Stimulated activated CD8-positive, alpha-beta memory T cell treated with anti-CD3 and anti-CD28 coated beads, Interleukin-12 subunit alpha, Interleukin-12 subunit beta, amount 100 ng/mL, for 4 hours (primary cell): ENCODE results near the gene COBL.
"Not testable (repeated sequence)": the region's sequence is repeated elsewhere in the genome, so short reads cannot be mapped to it uniquely, and the experiment has no call there.

Source experiments
- DNase-seq: peaks from one replicate; pipeline ENCODE4 v3.0.0-alpha.2; 2020; ENCODE audit warnings: low read depth

The COBL gene

DNA sequence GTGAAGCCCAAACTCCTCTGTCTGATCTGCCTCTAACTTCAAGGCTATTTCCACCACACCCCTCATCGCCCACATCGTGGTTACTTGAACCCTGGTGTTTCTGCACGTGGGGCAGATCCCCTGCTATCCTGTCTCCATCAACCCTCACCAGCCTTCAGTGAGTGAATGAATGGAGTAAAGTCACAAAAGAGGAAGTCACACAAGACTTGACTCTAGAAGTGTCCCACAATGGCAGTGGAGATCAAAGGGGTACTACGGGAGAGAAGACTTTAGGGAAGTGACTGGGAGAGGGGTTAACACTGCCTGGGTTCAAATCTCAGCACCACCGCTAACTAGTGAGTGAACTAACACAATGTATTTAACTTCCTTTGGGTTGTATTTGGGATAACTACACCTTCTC lies 85.9 kb downstream of the COBL start:
- no peak for DNase-seq

DNA sequence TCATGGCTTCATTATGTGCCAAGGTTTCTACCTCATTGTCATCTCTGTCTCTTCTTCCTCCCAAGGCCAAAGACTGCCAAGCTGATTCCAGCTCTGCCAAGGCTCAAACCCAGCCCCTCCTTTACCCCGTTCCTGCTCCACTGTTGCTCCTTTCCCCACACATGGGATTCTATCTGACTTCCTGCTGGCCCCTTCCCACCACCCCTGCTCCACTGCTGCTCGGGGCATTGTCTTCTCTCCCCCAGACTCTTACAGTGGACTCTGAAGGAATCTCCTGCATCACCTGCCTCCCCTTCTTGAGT lies 86.3 kb downstream of the COBL start:
- DNase-seq, result no peak

DNA sequence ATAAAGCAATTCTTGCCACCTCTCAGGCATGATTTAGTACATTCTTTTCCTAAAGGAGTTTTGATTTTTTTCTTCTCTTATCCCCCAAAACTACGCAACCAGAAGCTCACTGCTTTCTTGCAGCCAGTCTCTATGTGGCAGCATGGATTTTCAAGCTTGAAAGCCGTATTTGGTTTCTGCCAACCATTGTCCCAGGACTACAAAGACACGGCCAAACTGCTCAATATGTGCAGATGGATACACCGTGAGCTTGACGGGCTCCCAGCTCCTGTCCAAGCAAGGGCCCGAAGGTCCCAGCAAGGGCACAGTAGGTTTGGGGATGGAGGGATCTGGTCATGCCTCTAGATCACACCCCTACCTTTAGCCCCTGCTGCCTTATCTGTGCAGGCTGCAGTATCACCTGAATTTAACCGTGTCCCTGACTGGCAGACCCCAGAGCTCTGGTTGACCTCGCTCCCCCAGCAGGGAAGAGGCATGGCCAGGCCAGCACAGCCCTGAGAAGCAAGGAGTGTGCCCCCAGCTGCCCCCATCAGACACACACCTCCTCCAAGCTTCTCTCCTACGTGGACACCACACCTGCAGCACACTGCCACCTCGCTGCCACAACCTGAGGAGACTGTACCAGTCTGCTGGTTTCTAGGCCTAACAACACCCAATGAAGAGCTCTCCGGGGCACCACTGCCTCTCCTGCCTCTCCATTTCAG lies 86.8 kb downstream of the COBL start:
- no peak for DNase-seq

DNA sequence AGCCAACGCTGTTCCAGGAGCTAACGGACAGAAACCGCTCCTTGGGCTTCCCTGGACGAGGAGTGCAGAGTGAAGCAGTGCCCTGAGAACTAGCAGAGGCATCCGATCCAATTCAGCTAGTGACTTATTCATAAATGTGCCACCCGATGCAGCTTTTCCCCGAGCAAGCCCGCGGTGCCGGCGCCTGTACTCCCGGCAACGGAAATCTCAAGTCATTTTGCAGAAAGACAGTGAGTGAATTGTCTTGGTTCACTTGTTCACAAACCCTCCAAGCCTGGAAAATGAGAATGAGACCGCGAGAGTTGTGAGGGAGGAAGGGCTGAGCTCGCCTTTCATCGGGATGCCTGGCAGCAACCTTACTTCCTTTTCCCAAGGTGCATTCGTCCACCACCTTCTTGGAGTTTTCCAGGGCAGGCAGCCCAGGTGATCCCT lies 87.5 kb downstream of the COBL start:
- DNase-seq, result no peak

DNA sequence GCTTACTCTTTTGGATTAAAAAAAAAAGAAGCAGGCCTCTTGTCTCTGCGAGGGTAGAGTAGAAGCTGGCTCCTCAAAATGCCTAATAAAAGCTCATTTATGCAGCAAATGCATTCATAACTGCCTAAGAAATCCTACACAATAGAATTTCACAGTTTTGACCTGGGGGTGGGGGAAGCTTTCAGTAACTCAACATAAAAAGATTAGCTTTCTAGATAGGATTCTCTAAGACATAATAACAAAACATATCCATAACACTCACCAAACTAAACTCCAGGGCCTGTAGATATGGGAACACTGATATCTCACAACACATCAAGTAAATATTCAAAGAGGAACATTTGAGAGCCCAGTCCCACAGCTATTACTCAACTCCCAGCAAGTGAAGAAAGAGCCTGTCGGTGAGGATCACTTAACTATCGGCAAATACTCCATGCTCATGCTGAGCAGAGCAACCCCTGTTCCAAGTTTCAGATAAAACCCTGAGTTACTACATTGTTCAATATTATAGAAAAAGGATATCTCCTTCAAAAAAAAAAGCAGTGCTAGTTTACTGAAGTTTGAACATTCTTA lies 88.1 kb downstream of the COBL start:
- no peak for DNase-seq

DNA sequence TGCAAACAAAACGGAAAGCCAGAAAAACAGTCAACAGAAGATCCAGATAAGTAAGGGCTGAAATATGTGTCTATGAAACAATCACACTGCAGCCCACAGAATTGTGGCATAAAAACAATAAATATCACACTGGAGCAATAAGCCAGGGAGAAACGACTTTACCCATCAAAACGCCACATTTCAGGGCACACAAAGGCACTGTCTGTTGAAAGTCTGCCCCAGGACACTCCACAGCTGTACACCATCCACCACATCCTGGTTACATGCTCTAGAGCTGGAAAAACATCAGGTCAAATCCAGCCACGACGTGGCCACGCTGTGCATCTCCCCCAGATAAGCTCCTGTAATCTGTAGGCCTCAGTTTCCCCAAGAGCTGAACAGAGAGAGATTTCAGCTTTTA lies 88.7 kb downstream of the COBL start:
- DNase-seq, result no peak

DNA sequence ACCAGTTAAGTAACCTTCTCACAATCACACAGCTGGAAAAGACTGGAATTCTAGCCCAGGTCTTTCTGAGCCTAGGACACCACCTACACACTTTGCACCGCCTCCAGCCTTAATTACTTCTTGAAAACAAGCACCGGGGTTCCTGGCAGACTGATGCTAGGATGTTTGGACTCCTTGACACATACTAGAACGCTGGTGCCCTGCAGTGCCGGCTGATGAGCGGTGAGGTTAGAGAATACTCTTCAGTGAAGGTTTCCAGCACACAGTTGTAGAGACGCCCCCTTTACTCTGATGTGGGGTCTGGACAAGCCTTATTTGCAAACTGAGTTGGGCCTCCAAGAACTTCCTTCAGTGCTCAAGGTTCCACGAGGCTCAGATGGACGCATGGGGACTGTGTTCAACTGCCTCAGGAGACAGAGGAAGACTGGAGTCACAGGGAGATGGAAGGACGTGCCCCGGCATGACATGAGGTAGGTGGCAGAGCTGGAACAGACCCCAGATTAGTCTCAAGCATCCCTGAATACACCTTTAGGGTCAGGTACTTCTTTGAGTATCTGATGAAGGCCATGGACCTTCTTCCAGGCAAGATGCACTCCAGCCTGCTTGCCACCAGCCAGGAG lies 89.6 kb downstream of the COBL start:
- no peak for DNase-seq

DNA sequence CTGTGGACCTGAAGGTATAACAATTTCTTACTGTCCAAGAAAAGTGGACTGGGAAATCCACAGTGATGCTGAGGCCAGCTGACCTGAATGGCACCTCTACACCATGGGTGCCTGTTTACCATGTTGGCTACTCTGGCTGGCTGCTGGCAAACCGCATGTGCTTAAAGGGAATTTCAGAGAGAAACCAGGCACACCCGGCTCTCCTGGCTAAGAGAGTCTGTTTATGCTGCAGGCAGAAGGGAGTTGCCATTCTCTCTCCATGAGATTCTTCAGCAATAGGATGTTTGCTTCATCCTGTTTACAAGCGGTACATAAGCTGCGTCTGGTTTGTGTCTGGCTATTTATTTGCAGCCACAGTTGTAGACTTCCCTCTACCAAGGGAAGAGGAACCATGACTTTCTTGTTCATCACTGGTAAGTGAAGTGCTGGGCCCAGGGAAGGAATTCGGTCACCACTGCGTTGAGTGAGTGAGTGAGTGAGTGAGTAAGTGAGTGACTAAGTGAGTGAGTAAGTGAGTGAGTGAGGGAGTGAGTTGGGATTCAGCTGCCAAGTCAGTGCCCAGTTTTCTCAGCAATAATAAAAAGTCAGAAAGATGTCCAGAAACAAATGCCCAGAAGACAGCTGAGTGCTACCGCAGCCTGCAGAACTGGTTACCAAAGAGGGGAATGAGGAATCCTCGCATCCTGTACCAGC lies 90.4 kb downstream of the COBL start:
- no peak for DNase-seq

DNA sequence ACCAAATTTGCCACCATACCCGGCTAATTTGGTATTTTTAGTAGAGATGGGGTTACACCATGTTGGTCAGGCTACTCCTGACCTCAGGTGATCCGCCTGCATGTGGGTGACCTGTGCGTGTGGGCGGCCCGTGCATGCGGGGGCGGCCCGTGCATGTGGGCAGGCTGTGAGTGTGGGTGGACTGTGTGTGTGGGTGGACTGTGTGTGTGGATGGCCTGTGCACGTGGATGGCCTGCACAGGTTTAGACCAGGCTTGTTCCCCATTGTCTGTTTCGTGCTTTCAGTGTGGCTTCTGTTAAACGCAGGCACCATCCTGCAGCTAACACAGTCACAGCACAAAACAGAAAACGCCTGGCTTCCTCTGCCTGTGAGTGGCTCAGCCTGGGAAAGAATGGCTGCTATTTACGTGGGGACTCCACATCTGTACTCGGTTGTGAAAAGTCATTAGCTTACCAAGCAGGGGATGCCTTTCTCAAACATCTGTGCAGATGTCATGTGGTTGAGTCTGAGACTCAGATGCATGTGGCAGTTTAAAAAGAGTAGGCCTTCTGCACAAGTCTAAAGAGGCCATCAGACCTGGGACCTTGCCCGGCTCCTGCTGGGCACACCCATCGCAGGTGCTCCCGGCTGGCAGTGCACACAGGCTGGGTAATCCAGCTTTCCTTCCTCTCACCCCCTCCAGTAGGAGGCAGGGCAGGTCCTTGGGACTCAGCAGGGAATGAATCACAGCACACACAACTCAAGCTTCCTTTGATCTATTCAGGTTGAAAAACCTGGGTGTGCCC lies 91.6 kb downstream of the COBL start:
- DNase-seq, result no peak

DNA sequence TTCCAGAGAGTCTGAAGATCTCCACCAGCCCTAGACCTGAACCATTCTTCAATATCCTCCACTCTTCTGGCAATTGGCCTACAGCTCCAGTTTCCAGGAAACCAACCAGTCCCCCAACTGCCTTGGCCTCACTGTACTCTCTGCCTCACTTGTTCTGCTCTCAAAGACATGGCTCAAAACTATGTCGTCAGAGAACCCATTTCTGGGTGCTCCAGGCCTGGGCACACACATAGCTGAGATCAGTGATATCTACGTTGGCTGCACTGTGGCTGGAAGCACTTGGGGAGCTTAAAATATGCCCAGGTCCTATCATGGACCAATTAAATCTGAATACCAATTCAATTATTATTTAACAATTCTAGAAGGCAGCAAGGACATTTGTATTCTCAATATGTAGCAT lies 93.1 kb downstream of the COBL start:
- no peak for DNase-seq

DNA sequence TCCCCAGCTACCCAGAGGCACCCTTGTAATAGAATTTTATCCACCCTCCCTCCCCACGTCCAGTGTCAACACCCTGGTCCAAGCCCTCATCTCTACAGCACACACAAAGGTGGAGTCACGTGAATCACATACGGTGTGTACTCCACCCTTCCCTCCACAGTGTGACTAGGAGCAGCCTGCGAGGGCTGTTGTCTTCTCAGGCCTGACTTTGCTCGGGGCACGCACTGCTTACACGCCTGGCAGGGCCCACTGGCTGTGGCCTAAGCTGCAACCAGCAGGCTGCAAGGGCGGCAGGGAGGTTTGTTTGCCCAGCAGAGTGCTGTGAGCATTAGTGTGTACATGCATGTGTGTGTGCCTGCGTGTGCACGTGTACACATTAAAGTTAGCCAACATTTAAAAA lies 93.7 kb downstream of the COBL start:
- DNase-seq, result no peak

DNA sequence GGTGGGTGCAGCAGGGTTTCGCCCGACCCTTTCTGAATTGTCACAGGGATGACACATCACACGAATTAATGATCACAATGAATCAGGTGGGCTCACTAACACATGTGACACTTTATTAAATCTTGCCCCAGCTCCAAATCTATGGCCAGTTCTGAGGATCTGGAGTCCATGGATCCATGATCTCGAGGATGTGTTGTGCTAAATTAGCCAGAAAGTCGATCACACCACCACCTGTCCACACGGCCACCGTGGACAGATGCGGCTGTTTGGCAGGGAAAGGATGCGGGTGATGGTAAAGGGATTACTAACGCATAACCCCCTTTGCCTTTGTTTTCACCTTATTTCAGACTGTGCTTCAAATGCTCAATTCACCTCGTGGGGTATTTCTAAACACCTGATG lies 96.4 kb downstream of the COBL start:
- no peak for DNase-seq

DNA sequence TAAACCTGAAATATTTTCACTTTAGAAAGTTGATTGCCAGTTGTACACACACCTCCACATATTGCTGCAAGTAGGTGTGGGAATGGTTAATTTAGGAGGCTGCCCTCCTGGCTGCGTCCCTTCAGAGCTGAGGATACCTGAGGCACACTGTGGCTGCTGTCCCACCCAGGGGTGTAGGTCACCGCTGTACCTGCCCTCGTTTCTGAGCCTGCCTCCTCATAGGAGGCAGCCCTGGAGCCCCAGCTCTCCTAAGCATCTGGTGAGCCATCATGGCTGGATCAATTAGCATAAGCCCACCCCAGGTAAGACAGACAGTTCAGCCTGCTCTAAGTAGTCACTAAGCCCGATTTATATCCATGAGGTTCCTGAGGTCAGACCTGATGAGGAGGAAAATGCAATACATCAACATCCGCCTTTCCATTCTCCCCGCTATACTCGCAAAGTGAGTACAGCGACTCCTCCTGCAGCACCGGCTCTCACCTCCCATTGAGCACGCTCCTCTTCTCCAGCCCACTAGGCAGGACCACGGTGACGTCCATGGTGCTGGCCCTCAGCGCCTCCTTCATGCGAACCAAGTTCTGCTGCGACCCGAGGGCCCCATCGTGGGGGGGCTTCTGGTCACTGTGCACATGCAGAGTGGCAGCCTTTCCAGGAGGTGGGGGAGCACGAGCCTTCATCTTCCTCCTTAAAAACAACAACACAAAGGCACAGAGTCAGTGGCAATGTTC lies 97.2 kb downstream of the COBL start:
- no peak for DNase-seq

DNA sequence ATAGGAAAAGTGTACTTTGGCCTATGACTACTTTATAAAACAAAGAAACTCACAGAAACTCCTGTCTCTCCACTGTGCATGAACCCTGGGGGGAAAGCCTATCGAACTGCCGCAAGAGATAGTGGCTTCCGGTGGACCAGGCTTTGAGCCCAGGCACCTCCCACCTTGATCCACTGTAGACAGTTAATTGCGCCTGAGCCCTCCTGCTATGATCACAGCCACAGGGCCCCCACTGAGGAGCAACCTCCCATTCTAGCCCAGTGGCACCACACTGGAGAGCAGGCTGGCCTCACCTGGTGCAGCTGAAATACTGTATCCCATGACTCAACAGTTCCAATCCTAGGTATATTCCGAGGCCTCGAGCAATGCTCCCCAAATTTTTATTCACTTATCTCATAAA lies 98.8 kb downstream of the COBL start:
- DNase-seq, result no peak

DNA sequence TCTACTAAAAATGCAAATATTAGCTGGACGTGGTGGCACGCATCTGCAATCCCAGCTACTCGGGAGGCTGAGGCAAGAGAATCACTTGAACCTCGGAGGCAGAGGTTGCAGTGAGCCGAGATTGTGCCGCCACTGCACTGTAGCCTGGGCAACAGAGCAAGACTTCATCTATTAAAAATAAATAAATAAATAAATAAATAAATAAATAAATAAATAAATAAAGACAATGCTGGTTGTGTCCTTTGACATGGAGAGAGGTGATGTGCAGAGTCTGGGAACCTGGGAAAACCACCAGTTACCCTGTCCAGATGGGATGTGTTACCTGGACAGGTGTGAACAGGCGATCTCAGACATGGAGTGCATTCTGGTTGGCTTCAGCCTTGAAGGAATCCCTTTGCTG lies 102.5 kb downstream of the COBL start:
- no peak for DNase-seq

DNA sequence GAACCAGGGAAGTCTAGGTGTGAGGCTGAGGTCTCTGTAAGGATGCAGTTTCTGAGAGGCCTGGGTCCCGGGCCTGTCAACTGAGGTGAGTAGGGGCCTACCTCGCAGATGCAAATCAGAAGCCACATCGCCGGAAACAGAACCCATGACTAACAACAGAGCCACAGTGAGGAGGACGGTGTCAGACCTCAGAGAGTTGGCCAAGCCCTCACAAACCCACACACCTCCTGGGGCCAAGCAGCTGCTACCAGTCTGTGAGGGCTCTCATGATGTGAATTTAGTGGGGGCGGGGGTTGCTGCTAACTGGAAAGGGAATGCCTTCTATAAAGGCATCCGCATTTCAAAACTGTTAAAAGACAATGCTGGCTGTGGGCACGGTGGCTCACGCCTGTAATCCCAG lies 103.0 kb downstream of the COBL start:
- DNase-seq, result no peak

DNA sequence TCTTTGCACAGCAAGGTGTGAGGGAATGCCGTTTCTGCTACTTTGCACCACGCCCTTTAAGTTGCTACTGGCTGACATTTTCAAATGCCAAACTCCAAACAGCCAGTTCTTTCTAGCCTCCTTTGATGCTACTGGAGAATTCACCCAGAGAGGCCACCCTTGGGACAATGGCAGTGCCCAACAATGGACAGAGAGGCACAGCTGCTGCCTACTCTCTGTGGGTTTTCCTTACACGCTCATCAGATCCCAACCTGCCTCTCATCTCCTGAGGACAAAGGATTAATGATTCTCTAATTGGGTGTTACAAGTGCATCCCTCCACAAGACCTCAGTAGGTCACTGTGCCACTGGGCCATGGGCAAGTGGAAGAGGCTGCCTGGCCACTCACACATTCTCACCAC lies 105.8 kb downstream of the COBL start:
- no peak for DNase-seq

DNA sequence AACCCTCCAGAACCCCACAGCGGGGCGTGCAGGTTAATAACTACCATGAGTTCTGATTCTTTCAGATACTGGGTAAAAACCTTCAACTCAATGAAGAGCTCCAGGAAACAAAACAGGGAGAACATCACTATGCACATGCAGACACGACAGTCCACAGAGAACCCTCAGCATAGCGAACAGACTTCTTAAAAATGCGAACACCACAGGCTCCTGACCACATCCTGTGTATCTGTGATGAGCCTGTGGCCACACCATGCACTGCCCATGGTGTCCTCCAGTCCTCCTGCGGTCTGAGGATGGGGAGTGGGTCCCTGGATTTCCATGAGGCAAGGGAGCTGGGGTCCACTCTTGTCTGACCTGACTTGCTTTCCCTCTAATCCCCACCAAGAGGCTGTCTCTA lies 107.2 kb downstream of the COBL start:
- no peak for DNase-seq

DNA sequence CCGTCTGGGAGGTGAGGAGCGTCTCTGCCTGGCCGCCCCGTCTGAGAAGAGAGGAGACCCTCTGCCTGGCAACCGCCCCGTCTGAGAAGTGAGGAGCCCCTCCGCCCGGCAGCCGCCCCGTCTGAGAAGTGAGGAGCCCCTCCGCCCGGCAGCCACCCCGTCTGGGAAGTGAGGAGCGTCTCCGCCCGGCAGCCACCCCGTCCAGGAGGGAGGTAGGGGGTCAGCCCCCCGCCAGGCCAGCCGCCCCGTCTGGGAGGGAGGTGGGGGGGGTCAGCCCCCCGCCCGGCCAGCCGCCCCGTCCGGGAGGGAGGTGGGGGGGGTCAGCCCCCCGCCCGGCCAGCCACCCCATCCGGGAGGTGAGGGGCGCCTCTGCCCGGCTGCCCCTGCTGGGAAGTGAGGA lies 108.5 kb downstream of the COBL start:
- not testable (repeated sequence) for DNase-seq

DNA sequence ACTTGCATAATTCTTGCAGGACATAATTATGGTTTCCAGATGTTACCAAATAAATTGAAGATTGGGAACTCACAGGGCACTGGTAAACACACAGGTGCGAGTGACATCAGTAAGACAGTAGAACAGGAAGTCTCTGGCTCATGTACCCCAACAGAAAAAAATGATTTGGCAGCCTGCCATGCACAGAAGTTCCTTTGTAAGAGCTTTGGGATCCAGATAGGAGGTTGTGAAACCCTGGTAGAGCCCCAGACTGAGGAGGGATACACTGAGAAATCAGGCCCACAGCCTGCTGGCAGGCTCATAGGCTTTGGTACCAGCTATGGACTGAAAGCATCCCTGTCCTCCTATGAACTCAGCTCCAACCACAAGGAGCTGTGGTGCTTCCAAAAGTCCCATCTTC lies 118.0 kb downstream of the COBL start:
- DNase-seq, result no peak

DNA sequence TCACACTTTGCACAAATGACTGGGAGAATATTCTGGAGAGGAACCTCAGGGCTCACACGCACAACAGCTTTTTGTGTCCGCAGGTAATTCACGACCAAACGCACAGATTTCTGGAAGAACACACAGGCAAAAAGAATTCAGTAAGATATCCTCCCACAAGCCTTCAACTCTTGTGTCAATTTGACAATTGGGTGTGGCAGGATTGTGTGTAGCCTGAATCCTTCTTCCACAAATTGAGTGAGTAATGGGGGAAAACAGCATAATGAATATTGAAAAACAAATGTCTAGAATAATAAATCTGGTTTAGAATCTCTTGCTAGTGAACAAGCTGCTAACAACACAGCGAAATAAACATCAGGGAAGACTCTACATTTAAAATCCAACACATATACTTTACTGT lies 125.6 kb downstream of the COBL start:
- DNase-seq, result no peak

DNA sequence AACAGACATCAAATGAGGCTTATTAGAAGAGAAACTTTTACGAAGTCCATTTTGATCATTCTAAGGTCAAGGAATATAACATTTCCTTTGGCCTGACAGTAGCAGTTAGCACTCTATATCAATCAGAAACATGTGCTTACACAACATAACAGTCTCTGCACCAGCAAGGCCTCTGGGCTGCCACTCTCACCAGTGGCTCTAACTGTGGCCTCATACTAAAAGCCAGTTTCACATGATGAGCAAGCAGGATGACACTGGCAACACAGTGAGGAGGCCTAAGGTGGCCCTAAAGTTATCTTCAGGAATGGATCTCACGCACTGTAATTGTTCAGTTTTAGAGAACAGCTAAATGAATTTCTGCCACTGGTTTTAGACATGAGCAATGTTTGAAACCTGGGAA lies 126.8 kb downstream of the COBL start:
- DNase-seq, result no peak
